Karpas-422 (cell line): ENCODE results near the gene IL36A. TPM values are rescaled to one million over a fixed set of nuclear protein-coding genes. Genes with fewer than 3 reads are reported as not detected.

Experiments
- DNase-seq: peaks from one replicate; pipeline ENCODE4 v3.0.0-alpha.2; 2015
- H2AFZ ChIP-seq: fragments of 200-600 bp; sonication (generic); 2 replicates; pipeline ENCODE4 v1.6.1; 2014; ENCODE audit warnings: antibody characterized with exemption, low read length, mixed read lengths
- H3K27ac ChIP-seq: fragments of 200-600 bp; sonication (generic); 2 replicates; pipeline ENCODE4 v1.5.1; 2014; ENCODE audit warnings: mild to moderate bottlenecking, low read length, moderate library complexity
- H3K27me3 ChIP-seq: fragments of 200-600 bp; sonication (generic); 2 replicates; pipeline ENCODE4 v1.6.1; 2014; ENCODE audit warnings: low read length, mixed read lengths
- H3K36me3 ChIP-seq: fragments of 200-600 bp; sonication (generic); 2 replicates; pipeline ENCODE4 v1.6.1; 2014; ENCODE audit warnings: low read length, mixed read lengths; ENCODE audit not compliant: insufficient read depth
- H3K4me1 ChIP-seq: fragments of 200-600 bp; sonication (generic); 2 replicates; pipeline ENCODE4 v1.6.1; 2014; ENCODE audit warnings: mild to moderate bottlenecking, low read length, mixed read lengths
- H3K4me2 ChIP-seq: fragments of 200-600 bp; sonication (generic); 2 replicates; pipeline ENCODE4 v1.6.1; 2014; ENCODE audit warnings: low read length, low read depth, mild to moderate bottlenecking; ENCODE audit not compliant: poor library complexity, severe bottlenecking
- H3K4me3 ChIP-seq: fragments of 200-600 bp; sonication (generic); 2 replicates; pipeline ENCODE4 v1.5.1; 2014; ENCODE audit warnings: mild to moderate bottlenecking, antibody characterized with exemption, low read length, mixed read lengths
- H3K79me2 ChIP-seq: fragments of 200-600 bp; sonication (generic); 2 replicates; pipeline ENCODE4 v1.6.1; 2014; ENCODE audit warnings: mild to moderate bottlenecking, low read length, mixed read lengths
- H3K9ac ChIP-seq: fragments of 200-600 bp; sonication (generic); 2 replicates; pipeline ENCODE4 v1.6.0; 2014; ENCODE audit warnings: low read length
- H3K9me2 ChIP-seq: fragments of 200-600 bp; sonication (generic), shearing (Covaris generic); replicated peaks from 2 replicates; pipeline ENCODE4 v1.6.0; 2014; ENCODE audit warnings: mild to moderate bottlenecking, low read length, moderate library complexity; ENCODE audit not compliant: insufficient read depth
- H3K9me3 ChIP-seq: fragments of 300-700, 200-600 bp; sonication (generic); 2 replicates; pipeline ENCODE4 v1.6.1; 2014; ENCODE audit warnings: low read length, mixed read lengths
- H4K20me1 ChIP-seq: fragments of 200-600 bp; sonication (generic); 2 replicates; pipeline ENCODE4 v1.6.1; 2014; ENCODE audit warnings: mild to moderate bottlenecking, antibody characterized with exemption, low read length, low read depth; ENCODE audit not compliant: insufficient read depth
- small RNA-seq: library from RNA; depleted of rRNA; stranded (forward); fragments of <200 nt; gene quantifications from one replicate; pipeline ENCODE3, GENCODE V24; 2014
- total RNA-seq: library from RNA; depleted of rRNA; stranded (reverse); fragments of >200 nt; shearing (Covaris generic); gene quantifications from 2 replicates; pipeline ENCODE4 v1.2.3, GENCODE V29; 2014; ENCODE audit warnings: low replicate concordance; rRNA removed

Gene IL36A
- total RNA-seq, 1 experiment from 2014 or later, result not detected

- H3K9ac ChIP-seq, result no peak overlapping the region
- no peaks in the 10 kb centered on the region for H3K9me3 ChIP-seq
- no peaks in the 10 kb centered on the region for H3K27me3 ChIP-seq
- no peak overlapping the region for H3K27ac ChIP-seq
- H3K4me3 ChIP-seq, result no peak overlapping the region
- no peaks in the 10 kb centered on the region for H3K4me1 ChIP-seq
- H3K36me3 ChIP-seq, result no peaks in the 10 kb centered on the region
- H3K4me2 ChIP-seq, result no peak overlapping the region
- H3K9me2 ChIP-seq, result no peaks in the 10 kb centered on the region
- H2AFZ ChIP-seq, result no peak overlapping the region
- H3K79me2 ChIP-seq, result no peaks in the 10 kb centered on the region
- H4K20me1 ChIP-seq, result no peaks in the 10 kb centered on the region
- DNase-seq, result no peak
Measured at GRCh38 chr2:113057117-113057516, 51.9 kb downstream of the IL36A start.

Small RNA genes lying within 50 kb of the gene (small RNA-seq; reads per million reads assigned to genes)
- not detected for gene HMGN2P23

Other genes starting within 250 kb of the IL36A start
- 8.9 and 17.0 TPM in 2 replicates for gene CKAP2L, start 240.8 kb upstream of the IL36A start, total RNA-seq
- gene IL1A, start 221.0 kb upstream of the IL36A start, total RNA-seq, result 0.15 TPM in 1 of 2 replicates, not detected in the other
- not detected in 2 replicates for gene IL1B, start 168.7 kb upstream of the IL36A start, total RNA-seq
- not detected in 2 replicates for gene IL37, start 94.3 kb upstream of the IL36A start, total RNA-seq
- not detected in 2 replicates for gene IL36G, start 27.5 kb upstream of the IL36A start, total RNA-seq
- not detected in 2 replicates for gene IL36B, start 47.4 kb downstream of the IL36A start, total RNA-seq
- gene IL36RN, start 53.7 kb downstream of the IL36A start, total RNA-seq, result not detected in 2 replicates
- gene IL1F10, start 62.5 kb downstream of the IL36A start, total RNA-seq, result not detected in 2 replicates
- gene IL1RN, start 122.1 kb downstream of the IL36A start, total RNA-seq, result not detected in 2 replicates
- 43.3 and 85.3 TPM in 2 replicates for gene PSD4, start 168.5 kb downstream of the IL36A start, total RNA-seq